ENCODE measurements around the gene HMX1.
A peak's percentile ranks its signal among the peaks of the same experiment; 100 is the strongest.

HMX1 gene

GRCh38 chr4:8871417-8872401, at the start of gene HMX1:
HMX1 (minus strand) TSS chr4:8871839; CDS start chr4:8871614, 225 bp downstream.
- peak; percentile 91 for DNase-seq (ENCODE audit: low spot score)

GRCh38 chr4:8920969-8921368, 49.3 kb upstream of the HMX1 start:
- no peak for DNase-seq (ENCODE audit: low spot score)

- DNase-seq (ENCODE audit: low spot score) = peak; percentile 1
These were observed 48.8 kb upstream of the HMX1 start for GRCh38 chr4:8920289-8920965.

- peak; percentile 1 for DNase-seq (ENCODE audit: low spot score)
These were observed 48.1 kb upstream of the HMX1 start for GRCh38 chr4:8919651-8920288.

GRCh38 chr4:8917868-8918783, 46.5 kb upstream of the HMX1 start:
- DNase-seq (ENCODE audit: low spot score) = peak; percentile 92

GRCh38 chr4:8917321-8917811, 45.7 kb upstream of the HMX1 start:
- peak; percentile 4 for DNase-seq (ENCODE audit: low spot score)

GRCh38 chr4:8916906-8917305, 45.3 kb upstream of the HMX1 start:
- DNase-seq (ENCODE audit: low spot score) = peak; percentile 1

- peak; percentile 4 for DNase-seq (ENCODE audit: low spot score)
These were observed 44.8 kb upstream of the HMX1 start for GRCh38 chr4:8916351-8916885.

- DNase-seq (ENCODE audit: low spot score) = peak; percentile 6
These were observed 43.9 kb upstream of the HMX1 start for GRCh38 chr4:8915201-8916200.

GRCh38 chr4:8914461-8915171, 43.0 kb upstream of the HMX1 start:
- peak; percentile 14 for DNase-seq (ENCODE audit: low spot score)

GRCh38 chr4:8913858-8914460, 42.3 kb upstream of the HMX1 start:
- DNase-seq (ENCODE audit: low spot score) = peak; percentile 3

- peak; percentile 3 for DNase-seq (ENCODE audit: low spot score)
These were observed 41.6 kb upstream of the HMX1 start for GRCh38 chr4:8913121-8913857.

GRCh38 chr4:8912506-8912905, 40.9 kb upstream of the HMX1 start:
- peak; percentile 2 for DNase-seq (ENCODE audit: low spot score)

- peak; percentile 1 for DNase-seq (ENCODE audit: low spot score)
These were observed 40.4 kb upstream of the HMX1 start for GRCh38 chr4:8912089-8912455.

- DNase-seq (ENCODE audit: low spot score) = peak; percentile 25
These were observed 39.9 kb upstream of the HMX1 start for GRCh38 chr4:8911316-8912088.

- DNase-seq (ENCODE audit: low spot score) = peak; percentile 7
These were observed 39.2 kb upstream of the HMX1 start for GRCh38 chr4:8910822-8911315.
